T-helper 17 cell (primary cell): ENCODE data around the gene MORF4L1. TPM values are rescaled to one million over a fixed set of nuclear protein-coding genes. Genes with fewer than 3 reads are reported as not detected.
"Not testable (repeated sequence)": the region's sequence is repeated elsewhere in the genome, so short reads cannot be mapped to it uniquely, and the experiment has no call there.

ENCODE experiments used
- ATAC-seq: fragments of 150-1000 bp; cut with Tn5 transposase; 2 replicates; pipeline ENCODE4 v1.10.0; 2021; ENCODE audit warnings: mild to moderate bottlenecking, moderate library complexity
- DNase-seq, 3 donors: peaks; one replicate each; pipeline versions ENCODE4 v3.0.0 to v3.0.0-alpha.2; 2020 to 2021
- H3K9me3 ChIP-seq: one replicate; pipeline ENCODE4 v1.7.0; 2013; ENCODE audit warnings: low read length, mild to moderate bottlenecking; ENCODE audit not compliant: control insufficient read depth, poor library complexity, severe bottlenecking
- H3K27ac Mint-ChIP-seq: one replicate; pipeline ENCODE4 v1.8.0; 2022; ENCODE audit warnings: mild to moderate bottlenecking, moderate library complexity, mixed read lengths
- H3K27me3 Mint-ChIP-seq: one replicate; pipeline ENCODE4 v1.8.0; 2022; ENCODE audit warnings: mixed read lengths
- H3K36me3 Mint-ChIP-seq: one replicate; pipeline ENCODE4 v1.8.0; 2022; ENCODE audit warnings: low read depth, mixed read lengths
- H3K4me1 Mint-ChIP-seq: one replicate; pipeline ENCODE4 v1.8.0; 2022; ENCODE audit warnings: mild to moderate bottlenecking, mixed read lengths
- H3K4me3 Mint-ChIP-seq: one replicate; pipeline ENCODE4 v1.8.0; 2022; ENCODE audit warnings: mild to moderate bottlenecking, moderate library complexity, mixed read lengths
- total RNA-seq, 4 donors: library from RNA in 2 of 4; stranded (reverse) in 2 of 4; gene quantifications; one replicate each; pipeline ENCODE4 v1.2.3 and lab custom pipeline; 2022 to 2026

MORF4L1 gene
- total RNA-seq, 2 donors from 2014 or later = 373 to 376 TPM

DNA sequence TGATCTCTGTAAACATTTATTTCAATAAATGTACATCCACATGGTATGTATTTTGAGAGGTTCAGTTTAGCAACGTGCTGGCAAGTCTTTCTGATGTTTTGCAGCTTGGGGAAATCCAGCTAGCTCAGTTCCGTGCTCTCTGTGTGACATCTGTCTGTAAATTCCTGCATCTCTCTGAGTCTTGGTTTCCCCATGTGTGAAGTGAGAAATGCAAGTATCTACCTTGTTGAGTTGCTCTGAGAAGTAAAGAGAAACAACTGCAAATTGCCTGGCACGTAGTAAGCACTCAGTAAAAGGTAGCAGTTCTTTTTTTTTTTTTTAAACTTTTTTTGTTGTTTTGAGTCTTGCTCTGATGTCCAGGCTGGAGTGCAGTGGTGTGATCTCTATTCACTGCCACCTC is 30.2 kb upstream of the MORF4L1 start:
- Mint-ChIP-seq H3K36me3 (peaks cover 2% of the 10 kb centered on the region), H3K4me3 (peak overlapping the region; percentile 31), H3K27ac (no peak overlapping the region), H3K27me3 (peaks cover 7% of the 10 kb centered on the region), H3K4me1 (peaks cover 7% of the 10 kb centered on the region)
- ATAC-seq (no peak), DNase-seq (no peak)
- H3K9me3 ChIP-seq = no peaks in the 10 kb centered on the region

DNA sequence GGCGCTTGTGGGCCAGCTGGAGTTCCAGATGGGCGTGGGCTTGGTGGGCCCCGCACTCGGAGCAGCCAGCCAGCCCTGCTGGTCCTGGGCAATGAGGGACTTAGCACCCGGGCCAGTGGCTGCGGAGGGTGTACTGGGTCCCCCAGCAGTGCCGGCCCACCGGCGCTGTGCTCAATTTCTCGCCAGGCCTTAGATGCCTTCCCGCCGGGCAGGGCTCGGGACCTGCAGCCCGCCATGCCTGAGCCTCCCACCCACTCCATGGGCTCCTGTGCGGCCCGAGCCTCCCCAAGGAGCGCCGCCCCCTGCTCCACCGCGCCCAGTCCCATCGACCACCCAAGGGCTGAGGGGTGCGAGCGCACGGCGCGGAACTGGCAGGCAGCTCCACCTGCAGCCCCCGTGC is 25.8 kb upstream of the MORF4L1 start:
- DNase-seq, H3K4me1 Mint-ChIP-seq, H3K4me3 Mint-ChIP-seq, H3K27ac Mint-ChIP-seq, H3K9me3 ChIP-seq, H3K27me3 Mint-ChIP-seq, ATAC-seq, H3K36me3 Mint-ChIP-seq: not testable (repeated sequence)

DNA sequence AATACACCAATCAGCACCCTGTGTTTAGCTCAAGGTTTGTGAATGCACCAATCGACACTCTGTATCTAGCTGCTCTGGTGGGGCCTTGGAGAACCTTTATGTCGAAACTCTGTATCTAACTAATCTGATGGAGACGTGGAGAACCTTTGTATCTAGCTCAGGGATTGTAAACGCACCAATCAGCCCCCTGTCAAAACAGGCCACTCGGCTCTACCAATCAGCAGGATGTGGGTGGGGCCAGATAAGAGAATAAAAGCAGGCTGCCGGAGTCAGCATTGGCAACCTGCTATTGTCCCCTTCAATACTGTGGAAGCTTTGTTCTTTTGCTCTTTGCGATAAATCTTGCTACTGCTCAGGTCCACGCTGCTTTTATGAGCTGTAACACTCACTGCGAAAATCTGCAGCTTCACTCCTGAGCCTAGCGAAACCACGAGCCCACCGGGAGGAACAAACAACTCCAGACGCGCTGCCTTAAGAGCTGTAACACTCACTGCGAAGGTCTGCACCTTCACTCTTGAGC is 25.2 kb upstream of the MORF4L1 start:
- not testable (repeated sequence) for H3K4me3 Mint-ChIP-seq, H3K27me3 Mint-ChIP-seq, ATAC-seq, H3K4me1 Mint-ChIP-seq, H3K27ac Mint-ChIP-seq, H3K9me3 ChIP-seq, DNase-seq, H3K36me3 Mint-ChIP-seq

DNA sequence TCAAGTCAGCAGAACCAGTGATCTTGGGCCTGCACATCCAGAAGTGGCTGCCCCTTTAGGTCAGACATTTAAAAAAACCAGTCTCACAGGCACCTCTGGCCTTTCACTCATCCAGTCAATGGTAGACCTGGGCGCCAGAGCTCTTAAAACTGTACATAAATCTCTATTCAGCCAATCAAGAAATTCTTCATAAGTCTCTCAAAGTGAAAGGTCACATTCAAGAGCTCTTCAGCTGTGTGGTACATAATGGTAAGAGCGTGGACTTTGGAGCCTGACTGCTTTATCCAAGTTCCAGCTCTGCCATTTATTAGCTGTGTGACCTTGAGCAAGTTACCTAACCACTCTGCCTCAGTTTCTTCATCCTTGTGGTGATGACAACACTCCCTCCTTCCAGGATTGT is 22.3 kb upstream of the MORF4L1 start:
- no peaks in the 10 kb centered on the region for H3K9me3 ChIP-seq
- Mint-ChIP-seq H3K4me1 (no peaks in the 10 kb centered on the region), H3K27ac (no peak overlapping the region), H3K4me3 (no peak overlapping the region), H3K27me3 (no peaks in the 10 kb centered on the region), H3K36me3 (peaks cover 5% of the 10 kb centered on the region)
- ATAC-seq (no peak), DNase-seq (no peak)

DNA sequence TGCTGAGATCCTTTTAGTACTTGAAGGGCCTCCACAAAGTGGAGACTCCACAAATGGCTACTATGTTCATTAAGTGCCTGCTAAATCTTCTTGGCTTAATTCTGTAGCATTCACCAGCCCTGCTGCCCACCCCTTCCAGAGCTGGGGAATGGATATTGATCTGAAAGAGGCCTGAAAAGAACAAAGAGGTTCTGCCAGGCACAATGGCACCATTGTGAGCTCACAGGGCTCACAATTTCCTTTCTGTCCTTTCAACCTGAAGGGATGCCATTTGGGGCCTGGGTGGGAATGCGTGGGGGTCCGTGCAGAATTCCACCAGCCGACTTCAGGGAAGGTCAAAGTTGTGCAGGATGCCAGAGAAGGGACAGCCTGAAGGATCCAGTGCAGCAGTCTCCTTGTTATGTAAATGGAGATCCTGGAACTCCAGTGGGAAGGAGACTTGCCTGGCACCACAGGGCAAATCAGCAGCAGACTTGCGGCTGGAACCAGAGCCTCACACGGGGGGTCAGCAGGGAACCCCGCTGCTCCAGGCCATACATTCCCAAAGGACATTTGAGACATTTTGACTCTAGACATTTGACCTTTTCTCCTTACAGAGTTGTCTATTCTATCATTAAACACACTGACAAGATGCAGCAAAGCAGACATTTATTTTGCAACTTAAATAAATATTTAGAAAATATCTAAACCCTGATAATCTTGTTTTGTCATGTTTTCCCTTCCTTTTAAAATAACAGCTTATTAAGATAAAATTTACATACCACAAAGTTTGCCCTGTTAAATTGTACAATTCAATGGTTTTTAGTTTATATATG is 21.5 kb upstream of the MORF4L1 start:
- ATAC-seq = no peak

DNA sequence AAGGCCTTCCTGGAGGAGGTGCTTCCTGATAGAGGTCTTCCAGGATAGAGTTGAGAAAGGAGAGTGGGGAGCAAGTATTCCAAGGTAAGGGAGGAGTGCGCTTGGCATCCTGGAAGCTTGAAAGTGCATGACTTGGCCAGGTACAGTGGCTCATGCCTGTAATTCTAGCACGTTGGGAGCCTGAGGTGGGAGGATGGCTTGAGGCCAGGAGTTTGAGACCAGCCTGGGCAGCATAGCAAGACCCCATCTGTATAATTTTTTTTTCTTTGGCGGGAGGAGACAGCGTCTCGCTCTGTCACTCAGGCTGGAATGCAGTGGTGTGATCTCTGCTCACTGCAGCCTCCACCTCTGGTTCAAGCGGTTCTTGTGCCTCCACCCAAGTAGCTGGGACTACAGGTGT is 19.2 kb upstream of the MORF4L1 start:
- Mint-ChIP-seq H3K27me3 (no peaks in the 10 kb centered on the region), H3K4me3 (no peak overlapping the region)

More for the DNA sequence above, 21.5 kb upstream of the MORF4L1 start:
- H3K27ac Mint-ChIP-seq = no peak overlapping the region
- H3K4me1 Mint-ChIP-seq = no peaks in the 10 kb centered on the region
- H3K9me3 ChIP-seq = no peaks in the 10 kb centered on the region
- DNase-seq = no peak
- H3K4me3 Mint-ChIP-seq = no peak overlapping the region
- peaks cover 5% of the 10 kb centered on the region for H3K36me3 Mint-ChIP-seq
- no peaks in the 10 kb centered on the region for H3K27me3 Mint-ChIP-seq

DNA sequence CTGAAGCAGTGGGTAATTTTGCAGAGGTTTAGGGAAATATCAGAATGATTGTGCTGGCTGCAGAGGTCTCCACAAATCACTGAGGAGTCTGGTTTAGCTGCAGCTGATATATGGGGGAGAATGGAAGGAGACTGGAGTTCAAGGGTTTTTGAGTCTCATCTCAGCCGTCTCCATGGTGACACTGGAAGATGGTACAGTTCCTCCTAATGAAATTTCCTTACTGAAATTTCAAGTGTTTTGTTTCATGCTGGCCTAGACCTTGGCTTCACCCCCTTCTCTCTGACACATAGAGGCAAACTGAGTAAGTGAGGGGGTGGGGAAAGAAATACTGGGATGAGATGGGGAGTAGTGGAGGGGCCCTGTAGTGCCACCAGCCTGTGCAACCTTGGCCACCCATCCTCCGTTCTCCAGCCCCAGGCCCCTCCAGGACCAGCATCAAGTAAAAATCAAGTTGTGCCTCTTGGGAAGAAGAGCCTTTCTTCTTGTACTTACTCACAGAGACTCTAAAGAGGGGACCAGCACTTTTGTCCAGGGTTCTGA is 17.8 kb upstream of the MORF4L1 start:
- Mint-ChIP-seq H3K4me3 (no peak overlapping the region), H3K27ac (no peak overlapping the region), H3K4me1 (peaks cover 2% of the 10 kb centered on the region), H3K36me3 (peaks cover 5% of the 10 kb centered on the region), H3K27me3 (no peaks in the 10 kb centered on the region)
- no peaks in the 10 kb centered on the region for H3K9me3 ChIP-seq
- no peak for DNase-seq
- ATAC-seq = no peak

More for the DNA sequence above, 19.2 kb upstream of the MORF4L1 start:
- H3K4me1 Mint-ChIP-seq = no peaks in the 10 kb centered on the region
- H3K27ac Mint-ChIP-seq = no peak overlapping the region
- H3K36me3 Mint-ChIP-seq = peaks cover 5% of the 10 kb centered on the region
- H3K9me3 ChIP-seq = no peaks in the 10 kb centered on the region
- no peak for DNase-seq
- ATAC-seq = no peak

DNA sequence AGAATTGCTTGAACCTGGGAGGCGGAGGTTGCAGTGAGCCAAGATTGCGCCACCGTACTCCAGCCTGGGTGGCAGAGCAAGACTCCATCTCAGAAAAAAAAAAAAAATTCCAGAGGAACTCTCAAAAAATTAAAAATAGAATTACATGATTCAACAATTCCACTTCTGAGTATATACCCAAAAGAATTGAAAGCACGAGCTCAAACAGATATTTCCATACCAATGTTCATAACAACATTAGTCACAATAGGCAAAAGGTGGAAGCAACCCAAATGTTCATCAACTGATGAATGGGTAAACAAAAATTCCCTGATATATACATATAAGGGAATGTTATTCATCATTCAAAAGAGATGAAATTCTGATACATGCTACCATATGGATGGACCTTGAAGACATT is 16.9 kb upstream of the MORF4L1 start:
- DNase-seq (no peak), ATAC-seq (no peak)
- Mint-ChIP-seq H3K27ac (no peak overlapping the region), H3K4me3 (no peak overlapping the region), H3K27me3 (no peaks in the 10 kb centered on the region), H3K36me3 (peaks cover 5% of the 10 kb centered on the region), H3K4me1 (peaks cover 7% of the 10 kb centered on the region)
- H3K9me3 ChIP-seq = no peaks in the 10 kb centered on the region

DNA sequence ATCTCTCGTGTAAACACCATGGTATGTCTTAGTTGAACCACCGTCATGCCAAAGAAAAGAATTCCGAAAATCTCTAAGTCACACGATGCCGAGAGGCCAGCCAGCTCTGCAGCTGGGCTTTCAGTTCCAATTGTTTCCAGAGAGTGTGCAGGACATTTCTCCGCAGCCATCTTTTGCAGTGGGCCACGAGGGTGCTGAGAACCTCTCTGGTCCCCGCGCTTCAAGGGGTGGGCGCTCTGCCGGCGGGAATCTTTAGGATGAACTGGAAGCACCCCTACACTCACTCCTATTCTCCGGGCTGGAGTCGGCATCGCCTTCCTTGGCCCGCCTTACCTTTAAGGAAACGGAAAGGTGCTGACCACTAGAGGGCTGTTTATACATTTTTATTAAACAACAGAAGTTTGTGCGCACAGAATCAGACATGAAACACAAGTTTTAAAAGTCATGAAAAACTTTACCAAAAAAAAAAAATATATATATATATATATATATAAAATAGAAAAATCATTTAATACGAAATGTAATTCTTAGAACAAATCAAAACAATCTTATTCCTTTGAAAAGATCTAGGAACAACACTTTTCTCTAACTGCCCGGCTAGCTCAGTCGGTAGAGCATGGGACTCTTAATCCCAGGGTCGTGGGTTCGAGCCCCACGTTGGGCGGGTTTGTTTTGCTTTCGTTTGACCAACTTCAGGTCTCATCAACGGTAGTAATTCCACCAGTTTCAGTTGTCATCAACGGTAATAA is 12.5 kb upstream of the MORF4L1 start:
- Mint-ChIP-seq H3K27me3 (no peaks in the 10 kb centered on the region), H3K27ac (peak overlapping the region; percentile 90), H3K36me3 (no peaks in the 10 kb centered on the region), H3K4me3 (peak overlapping the region; percentile 88), H3K4me1 (peaks cover 7% of the 10 kb centered on the region)
- DNase-seq (peak in 2 of 3 donors; percentile 35 to 40), ATAC-seq (peak; percentile 84)
- H3K9me3 ChIP-seq = no peaks in the 10 kb centered on the region

DNA sequence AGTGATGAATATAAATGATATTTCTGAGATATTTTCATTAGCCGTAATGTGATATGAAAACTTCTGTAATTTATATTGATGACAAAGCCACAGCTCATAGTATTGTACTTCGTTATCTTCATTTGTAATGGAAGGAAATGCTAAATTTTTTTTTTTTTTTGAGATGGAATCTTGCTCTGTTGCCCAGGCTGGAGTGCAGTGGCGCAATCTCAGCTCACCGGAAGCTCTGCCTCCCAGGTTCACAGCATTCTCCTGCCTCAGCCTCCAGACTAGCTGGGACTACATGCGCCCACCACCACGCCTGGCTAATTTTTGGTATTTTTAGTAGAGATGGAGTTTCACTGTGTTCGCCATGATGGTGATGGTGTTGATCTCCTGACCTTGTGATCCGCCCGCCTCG is 7.1 kb upstream of the MORF4L1 start:
- ATAC-seq, H3K27me3 Mint-ChIP-seq, H3K4me3 Mint-ChIP-seq, H3K36me3 Mint-ChIP-seq, H3K4me1 Mint-ChIP-seq, H3K9me3 ChIP-seq, H3K27ac Mint-ChIP-seq, DNase-seq: not testable (repeated sequence)

DNA sequence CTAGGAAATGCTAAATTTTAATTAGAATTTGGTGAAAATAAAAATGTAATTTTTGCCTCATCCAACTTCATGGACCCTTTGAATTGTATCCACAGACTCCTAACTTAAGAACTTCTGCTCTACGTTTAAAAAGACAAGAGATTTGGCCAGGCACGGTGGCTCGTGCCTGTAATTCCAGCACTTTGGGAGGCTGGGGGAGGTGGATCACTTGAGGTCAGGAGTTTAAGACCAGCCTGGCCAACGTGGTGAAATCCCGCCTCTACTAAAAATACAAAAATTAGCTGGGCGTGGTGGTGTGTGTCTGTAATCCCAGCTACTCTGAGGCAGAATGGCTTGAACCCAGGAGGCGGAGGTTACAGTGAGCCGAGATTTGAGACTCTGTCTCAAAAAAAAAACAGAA is 6.7 kb upstream of the MORF4L1 start:
- H3K27ac Mint-ChIP-seq, H3K36me3 Mint-ChIP-seq, ATAC-seq, H3K4me1 Mint-ChIP-seq, H3K27me3 Mint-ChIP-seq, H3K4me3 Mint-ChIP-seq, H3K9me3 ChIP-seq, DNase-seq: not testable (repeated sequence)

DNA sequence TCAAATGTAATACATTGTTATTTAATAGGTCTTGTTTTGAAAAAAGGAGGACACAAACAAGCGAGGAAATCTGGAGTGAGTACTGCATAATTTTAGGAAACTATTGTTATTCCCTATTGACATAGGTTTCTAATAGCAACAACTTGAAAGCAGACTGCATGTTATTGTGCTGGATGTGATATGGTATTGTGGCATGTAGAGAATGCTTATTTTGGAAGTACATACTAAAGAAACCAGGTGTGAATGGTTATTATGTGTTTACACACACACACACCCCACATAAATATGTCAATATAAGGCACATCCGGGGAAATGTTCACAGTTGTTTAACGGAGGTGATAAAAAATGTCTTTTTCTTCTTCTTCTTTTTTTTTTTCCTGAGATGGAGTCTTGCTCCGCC is 5.9 kb upstream of the MORF4L1 start:
- H3K4me1 Mint-ChIP-seq = peaks cover 3% of the 10 kb centered on the region
- no peak for ATAC-seq
- no peak overlapping the region for H3K27ac Mint-ChIP-seq

DNA sequence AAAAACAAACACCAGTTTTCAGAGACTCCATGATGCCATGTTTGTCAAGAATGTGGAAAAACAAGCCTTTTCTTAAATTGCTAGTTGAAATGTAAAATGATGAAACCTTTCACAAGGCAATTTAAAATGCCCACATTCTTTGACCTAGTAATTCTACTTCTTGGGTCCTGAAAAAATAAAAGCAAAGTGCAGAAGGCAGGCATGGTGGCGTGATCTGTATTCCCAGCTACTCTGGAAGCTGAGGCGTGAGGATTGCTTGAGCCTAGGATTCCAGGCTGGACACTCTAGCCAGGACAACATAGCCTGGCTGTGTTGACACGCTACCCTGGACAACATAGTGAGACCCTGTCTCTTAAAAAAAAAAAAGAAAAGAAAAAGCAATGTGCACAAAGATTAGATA is 4.3 kb upstream of the MORF4L1 start:
- no peak overlapping the region for H3K4me3 Mint-ChIP-seq
- no peaks in the 10 kb centered on the region for H3K27me3 Mint-ChIP-seq
- no peaks in the 10 kb centered on the region for H3K9me3 ChIP-seq
- no peak overlapping the region for H3K27ac Mint-ChIP-seq
- peaks cover 10% of the 10 kb centered on the region for H3K4me1 Mint-ChIP-seq
- DNase-seq = no peak
- H3K36me3 Mint-ChIP-seq = peaks cover 5% of the 10 kb centered on the region
- no peak for ATAC-seq

More for the DNA sequence above, 5.9 kb upstream of the MORF4L1 start:
- no peak overlapping the region for H3K4me3 Mint-ChIP-seq
- no peak for DNase-seq
- H3K36me3 Mint-ChIP-seq = no peaks in the 10 kb centered on the region
- no peaks in the 10 kb centered on the region for H3K27me3 Mint-ChIP-seq
- no peaks in the 10 kb centered on the region for H3K9me3 ChIP-seq
